Measurements from ENCODE around the gene PAX4.

The PAX4 gene, protein sequence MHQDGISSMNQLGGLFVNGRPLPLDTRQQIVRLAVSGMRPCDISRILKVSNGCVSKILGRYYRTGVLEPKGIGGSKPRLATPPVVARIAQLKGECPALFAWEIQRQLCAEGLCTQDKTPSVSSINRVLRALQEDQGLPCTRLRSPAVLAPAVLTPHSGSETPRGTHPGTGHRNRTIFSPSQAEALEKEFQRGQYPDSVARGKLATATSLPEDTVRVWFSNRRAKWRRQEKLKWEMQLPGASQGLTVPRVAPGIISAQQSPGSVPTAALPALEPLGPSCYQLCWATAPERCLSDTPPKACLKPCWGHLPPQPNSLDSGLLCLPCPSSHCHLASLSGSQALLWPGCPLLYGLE

GRCh38 chr7:127618042-127618441, at the start of gene PAX4:
Gene PAX4 (minus strand): TSS chr7:127618142. CDS start chr7:127615928, 2,214 bp downstream.
- DNase-seq: no peak

GRCh38 chr7:127667017-127667670, 49.2 kb upstream of the PAX4 start:
- DNase-seq: no peak

GRCh38 chr7:127666602-127667001, 48.7 kb upstream of the PAX4 start:
- no peak for DNase-seq

- no peak for DNase-seq
Measured at GRCh38 chr7:127665922-127666321, 48.0 kb upstream of the PAX4 start.

- DNase-seq: no peak
Measured at GRCh38 chr7:127658970-127659630, 41.2 kb upstream of the PAX4 start.

DNA sequence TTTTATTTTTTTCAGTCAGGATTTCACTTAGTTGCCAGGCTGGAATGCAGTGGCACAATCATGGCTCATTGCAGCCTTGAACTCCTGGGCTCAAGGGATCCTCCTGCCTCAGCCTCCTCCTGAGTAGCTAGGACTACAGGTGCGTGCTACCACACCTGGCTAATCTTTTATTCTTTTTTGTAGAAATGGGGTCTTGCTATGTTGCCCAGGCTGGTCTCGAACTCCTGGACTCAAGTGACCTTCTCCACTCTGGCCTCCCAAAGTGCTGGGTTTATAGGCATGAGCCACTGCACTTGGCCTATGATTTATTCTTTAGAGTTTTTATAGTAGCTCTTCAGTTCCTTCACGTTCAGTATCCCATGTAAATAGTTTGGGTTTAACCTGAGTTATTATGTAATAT, 39.6 kb upstream of the PAX4 start:
- no peak for DNase-seq

DNA sequence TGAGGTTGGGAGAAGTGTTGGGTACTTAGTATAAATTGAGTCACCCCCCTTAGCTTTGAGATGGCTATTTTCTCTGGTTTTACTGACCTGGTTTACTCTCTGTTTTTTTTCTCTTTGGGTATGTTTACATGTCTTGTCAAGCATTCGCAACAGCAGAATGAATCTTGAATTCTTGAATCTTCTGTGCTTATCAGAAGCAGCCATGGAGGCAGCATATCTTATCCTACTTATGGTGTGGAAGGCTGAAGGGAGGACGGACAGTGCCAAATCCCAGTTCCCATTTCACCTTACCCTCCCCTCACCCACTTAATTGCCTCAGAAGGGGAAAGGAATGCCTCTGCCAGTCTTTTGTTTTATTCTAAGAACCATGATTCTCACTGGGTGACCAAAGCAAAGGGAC, 37.8 kb upstream of the PAX4 start:
- no peak for DNase-seq

GRCh38 chr7:127654404-127655394, 36.8 kb upstream of the PAX4 start:
- DNase-seq: no peak

DNA sequence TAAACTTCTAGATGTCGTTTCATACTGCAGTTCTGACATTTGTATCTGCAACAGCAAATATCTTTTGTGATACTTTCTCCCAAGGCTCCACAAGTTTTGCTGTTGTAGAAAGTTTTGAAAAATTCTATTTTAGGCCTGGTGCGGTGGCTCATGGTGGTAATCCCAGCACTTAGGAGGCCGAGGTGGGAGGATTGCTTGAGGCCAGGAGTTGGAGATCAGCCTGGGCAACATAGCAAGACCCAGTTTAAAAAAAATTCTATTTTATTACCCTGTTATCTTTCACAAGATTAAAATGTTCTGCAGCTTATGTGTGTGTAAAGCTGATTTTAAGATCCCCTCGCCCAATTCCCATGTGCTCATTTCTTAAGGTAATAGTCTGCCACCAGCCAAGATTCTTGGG, 35.5 kb upstream of the PAX4 start:
- no peak for DNase-seq

DNA sequence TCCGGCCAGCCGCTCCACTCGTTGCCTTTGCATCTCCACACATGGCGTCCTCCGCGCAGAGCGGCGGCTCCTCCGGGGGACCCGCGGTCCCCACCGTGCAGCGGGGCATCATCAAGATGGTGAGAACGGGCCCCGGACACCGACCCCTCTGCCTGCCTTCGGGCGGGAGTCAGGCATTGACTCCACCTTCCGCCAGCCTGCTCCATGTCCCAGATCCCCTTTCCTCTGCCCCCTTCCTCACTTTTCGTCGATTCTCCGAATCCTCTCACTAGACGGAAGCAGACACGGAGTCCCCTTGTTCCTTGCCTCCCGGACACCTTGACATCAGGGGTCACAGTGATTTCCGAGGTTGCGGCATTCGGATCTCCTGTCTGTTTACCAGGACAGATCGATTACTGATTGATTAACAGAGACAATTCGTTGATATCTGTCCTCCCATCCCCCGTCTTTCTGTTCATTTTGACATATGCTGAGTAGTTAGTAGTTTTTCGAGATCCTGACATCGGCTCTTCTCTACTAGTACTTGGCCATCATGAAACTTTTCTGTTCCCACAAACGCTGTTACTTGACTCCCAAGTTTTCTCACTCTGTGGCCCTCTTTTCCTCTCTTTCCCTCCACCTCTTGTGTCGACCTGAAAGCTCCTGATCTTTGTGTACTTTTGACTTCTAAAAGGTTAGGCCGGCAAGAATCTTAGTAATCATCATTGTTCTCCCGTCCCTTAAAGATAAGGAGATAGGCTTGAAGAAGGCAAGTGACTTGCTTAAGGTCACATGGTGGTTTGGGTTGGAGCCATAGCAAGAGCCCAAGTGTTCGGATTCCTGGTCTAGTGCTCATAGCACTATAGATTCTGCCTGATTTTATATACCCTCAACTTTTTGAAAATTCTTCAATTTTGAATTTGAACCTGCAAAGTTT, 34.6 kb upstream of the PAX4 start:
- peak in 1 of 2 donors; percentile 1 for DNase-seq

- peak; percentile 99 for DNase-seq
Measured at GRCh38 chr7:127651556-127652332, 33.8 kb upstream of the PAX4 start, which contains the start of gene SND1. Gene SND1 (plus strand): TSS chr7:127652194. CDS start chr7:127652374, 180 bp downstream.

DNA sequence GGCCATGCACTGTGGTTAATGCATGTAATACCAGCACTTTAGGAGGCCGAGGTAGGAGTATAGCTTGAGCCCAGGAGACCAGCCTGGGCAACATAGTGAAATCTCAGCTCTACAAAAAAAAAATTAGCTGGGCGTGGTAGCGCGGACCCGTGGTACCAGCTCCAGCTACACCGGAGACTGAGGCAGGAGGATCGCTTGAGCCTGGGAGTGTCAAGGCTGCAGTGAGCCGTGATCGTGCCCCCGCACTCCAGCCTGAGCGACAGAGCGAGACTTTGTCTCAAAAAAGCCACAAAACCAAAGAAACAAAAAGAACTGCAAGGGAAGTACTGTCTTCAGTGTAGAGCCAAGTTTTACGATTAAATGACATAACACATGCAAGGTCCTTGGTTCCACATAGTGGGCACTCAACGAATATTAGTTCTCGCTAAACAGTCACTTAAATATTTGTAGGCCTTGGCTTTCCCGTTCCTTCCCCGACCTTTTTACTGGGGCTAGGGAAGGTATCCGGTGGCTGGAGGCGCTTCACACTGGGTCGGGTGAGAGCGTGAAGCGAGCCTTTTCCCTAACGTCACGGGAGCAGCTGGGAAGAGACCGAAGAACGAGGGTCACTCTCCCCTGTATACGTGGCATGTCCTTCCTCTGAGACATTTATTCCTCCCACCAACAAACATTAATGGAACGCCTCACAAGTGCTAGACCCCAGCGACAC, 33.1 kb upstream of the PAX4 start:
- no peak for DNase-seq

DNA sequence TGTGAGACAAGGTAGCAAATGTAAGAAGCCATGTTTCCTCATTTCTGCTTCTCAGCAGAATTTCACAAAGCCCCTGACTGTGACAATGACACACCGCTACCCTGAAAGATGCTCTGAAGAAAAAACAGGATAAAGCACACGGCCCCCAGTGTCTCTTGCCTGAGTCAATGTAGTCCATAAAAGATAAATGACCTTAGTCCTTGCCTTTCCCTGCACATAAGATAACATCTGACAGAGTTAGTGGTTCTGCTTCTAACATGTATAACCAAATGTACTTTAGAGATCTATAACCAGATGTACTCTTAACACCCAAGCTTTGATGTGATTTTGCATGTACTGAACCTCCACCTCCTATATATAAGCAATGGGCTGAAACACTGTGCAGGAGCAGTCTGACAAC, 31.0 kb upstream of the PAX4 start:
- DNase-seq: no peak

- DNase-seq: no peak
Measured at GRCh38 chr7:127647636-127648035, 29.7 kb upstream of the PAX4 start.

DNA sequence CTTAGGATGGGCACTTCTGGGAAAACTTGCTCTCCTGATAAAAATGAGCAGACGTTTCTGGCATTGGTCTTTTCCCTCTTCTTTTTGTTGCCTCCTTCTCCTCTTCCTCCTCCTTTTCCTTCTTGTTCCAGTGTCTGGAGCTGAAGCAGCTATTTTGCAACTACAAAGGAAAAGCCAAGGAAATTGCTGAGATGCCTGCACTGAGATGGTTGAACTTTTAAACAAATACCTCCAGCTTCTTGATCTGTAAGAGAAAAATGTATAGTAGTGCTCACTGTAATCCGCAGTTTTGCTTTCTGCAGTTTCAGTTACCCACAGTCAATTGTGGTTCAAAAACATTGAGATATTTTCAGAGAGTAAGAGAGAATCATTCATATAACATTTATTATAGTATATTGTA, 26.5 kb upstream of the PAX4 start:
- no peak for DNase-seq

DNA sequence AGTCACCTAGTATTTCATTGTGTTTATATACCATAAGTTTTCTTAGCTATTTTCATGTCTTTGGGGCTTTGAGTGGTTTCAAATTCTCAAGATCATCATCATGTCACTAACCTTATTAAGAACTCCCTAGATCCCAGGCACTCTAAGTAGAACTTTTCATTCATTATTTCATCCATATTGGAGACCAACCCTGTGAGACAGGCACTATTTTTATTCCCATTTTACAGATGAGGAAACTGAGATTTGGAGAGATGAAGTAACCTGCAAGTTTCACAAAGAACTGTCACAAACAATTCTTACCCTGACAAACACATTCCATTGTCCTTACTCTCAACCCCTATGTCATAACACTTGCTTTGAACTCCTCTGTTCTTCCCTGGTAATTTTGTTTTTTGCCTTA, 20.3 kb upstream of the PAX4 start:
- DNase-seq: no peak

- DNase-seq: no peak
Measured at GRCh38 chr7:127635659-127636285, 17.8 kb upstream of the PAX4 start.

- DNase-seq: no peak
Measured at GRCh38 chr7:127632276-127632910, 14.5 kb upstream of the PAX4 start.

GRCh38 chr7:127629268-127629854, 11.4 kb upstream of the PAX4 start:
- DNase-seq: peak in 1 of 2 donors; percentile 32

Measured in activated CD4-positive, alpha-beta T cell treated with anti-CD3 and anti-CD28 coated beads for 4 hours (primary cell).